HG02763 (cell line): Measurements from ENCODE around the gene TULP1.

ENCODE experiments used
- ATAC-seq: cut with Tn5 transposase; IDR thresholded peaks from one replicate; pipeline ENCODE4 v1.9.1; 2021; ENCODE audit warnings: mild to moderate bottlenecking, moderate library complexity; ENCODE audit not compliant: unreplicated experiment

Gene TULP1

DNA sequence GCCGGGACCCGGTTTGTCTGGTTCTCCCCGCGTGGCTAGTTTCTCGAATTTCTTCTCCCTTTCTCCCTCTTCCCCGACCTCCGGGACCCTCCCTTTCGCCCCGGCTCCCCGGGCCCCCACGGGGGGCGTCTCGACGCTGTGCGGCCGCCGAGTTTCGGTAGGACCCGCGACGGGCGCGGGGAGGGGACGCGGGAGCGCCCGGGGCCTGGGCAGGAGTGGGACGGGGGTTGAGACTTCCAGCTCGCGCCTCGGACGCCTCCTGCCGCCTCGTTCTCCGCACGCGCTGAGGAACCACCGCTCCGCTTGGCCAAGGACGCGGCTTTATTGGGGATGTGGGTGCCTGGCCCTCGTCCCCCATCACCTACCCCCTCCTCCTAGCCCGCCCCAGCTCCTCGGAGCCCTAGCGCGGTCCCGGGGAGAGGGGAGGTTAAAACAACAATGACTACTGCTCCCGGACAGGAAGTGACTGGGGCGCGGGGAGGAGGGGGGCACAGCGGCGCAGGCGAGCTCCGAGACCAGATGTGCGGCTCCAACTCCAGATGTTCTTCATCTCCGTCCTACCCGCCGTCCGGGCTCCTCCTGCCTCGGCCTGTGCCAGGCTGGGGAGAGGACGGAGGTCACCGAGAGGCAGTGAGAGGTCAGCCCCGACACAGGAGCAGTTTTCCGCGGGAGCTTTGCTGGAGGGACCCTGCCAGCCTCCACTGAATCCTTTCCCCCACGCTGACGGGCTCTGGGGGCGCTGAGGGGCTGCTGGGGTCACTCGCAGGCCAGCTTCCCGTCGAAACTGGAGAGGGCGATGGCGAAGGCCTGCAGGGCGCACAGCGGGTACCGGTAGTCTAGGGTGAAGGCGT, 14.9 kb downstream of the TULP1 start:
- ATAC-seq = no peak

- no peak for ATAC-seq
Observed at GRCh38 chr6:35496841-35497570, 15.7 kb downstream of the TULP1 start, which contains the start of gene TEAD3. Gene TEAD3 (minus strand): TSS chr6:35497079.

GRCh38 chr6:35496036-35496840, 16.5 kb downstream of the TULP1 start:
- no peak for ATAC-seq

DNA sequence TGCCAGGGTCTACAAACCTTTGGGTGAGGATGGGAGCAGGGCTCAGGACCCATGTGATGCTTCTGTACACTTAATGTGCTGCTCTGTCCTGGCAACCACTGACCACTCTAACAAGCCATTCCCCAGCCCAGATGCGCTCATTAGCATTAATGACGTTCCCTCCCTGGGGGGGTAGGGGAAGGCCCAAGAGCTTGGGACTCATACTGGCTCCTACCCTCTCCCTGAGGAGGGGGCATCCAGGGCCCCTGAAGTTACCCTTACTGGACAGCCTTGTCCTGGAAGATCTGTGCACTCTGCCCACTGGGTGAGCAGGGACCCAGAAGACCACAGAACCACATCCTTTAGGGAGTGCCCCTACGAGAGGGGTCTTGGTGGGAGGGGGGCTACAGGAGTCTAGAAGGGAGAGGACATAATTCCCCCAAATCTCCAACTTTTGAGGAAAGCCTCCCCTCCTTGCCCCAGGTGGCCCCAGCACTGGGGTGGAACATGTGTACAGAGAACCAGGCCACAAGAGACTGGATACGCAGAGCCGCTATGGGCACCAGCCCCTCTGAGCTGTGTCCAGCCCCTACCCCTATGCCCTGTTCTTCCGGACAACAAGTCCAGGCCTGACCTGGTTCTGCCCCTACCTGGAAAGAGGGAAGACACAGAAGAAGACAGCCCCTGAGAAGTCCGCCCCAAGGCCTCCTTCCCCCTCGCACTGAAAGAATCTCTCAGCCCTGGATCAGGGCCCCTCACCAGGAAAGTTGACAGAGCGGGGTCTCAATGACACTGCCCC, 17.2 kb downstream of the TULP1 start:
- no peak for ATAC-seq

- ATAC-seq = no peak
Observed at GRCh38 chr6:35494161-35494563, 18.5 kb downstream of the TULP1 start.

DNA sequence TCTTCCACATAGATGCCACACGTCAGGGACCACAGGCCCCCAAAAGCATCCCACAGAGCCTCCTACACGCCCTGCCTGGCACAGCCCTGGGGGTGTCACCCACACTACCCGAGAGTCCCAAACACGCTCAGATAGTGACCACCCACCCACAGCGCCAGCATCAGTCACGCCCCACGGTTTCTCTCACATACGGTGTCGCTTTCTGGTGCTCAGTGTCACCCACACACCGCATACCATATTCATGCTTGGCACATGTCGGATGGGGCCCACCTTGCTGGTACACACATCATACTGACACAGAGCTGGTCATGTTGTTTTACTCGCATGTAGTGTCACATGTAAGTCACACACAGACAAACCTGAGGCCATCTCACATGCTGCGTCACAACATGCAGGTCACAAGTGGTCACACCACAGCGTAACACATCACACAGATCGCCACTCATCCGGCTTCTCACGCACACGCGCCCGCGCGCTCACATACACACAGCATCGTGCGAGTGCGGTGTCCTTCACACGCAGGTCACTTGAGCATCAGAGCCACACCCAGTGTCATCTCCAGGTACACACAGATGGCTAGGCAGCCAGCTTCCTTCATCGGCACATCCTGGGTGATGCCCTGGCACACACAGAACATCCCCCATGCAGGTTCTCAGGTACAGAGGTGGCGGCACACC, 19.3 kb downstream of the TULP1 start:
- no peak for ATAC-seq

DNA sequence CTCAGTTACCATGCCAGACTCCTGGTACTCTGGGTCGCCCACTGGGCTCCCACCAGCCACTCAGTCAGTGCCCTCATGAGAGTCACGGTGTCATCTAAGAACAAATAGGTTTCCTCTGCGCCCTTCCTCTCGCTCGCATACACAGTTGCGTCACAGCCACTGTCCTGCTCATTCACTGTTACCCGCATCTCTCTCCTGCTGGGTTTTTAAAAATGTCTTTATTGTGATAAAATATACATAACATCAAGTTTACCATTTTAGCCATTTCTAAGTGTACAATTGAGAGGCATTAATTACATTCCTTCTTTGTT, 19.8 kb downstream of the TULP1 start:
- ATAC-seq = no peak

- no peak for ATAC-seq
Observed at GRCh38 chr6:35492258-35492973, 20.3 kb downstream of the TULP1 start.

- ATAC-seq = no peak
Observed at GRCh38 chr6:35491558-35492257, 21.0 kb downstream of the TULP1 start.

DNA sequence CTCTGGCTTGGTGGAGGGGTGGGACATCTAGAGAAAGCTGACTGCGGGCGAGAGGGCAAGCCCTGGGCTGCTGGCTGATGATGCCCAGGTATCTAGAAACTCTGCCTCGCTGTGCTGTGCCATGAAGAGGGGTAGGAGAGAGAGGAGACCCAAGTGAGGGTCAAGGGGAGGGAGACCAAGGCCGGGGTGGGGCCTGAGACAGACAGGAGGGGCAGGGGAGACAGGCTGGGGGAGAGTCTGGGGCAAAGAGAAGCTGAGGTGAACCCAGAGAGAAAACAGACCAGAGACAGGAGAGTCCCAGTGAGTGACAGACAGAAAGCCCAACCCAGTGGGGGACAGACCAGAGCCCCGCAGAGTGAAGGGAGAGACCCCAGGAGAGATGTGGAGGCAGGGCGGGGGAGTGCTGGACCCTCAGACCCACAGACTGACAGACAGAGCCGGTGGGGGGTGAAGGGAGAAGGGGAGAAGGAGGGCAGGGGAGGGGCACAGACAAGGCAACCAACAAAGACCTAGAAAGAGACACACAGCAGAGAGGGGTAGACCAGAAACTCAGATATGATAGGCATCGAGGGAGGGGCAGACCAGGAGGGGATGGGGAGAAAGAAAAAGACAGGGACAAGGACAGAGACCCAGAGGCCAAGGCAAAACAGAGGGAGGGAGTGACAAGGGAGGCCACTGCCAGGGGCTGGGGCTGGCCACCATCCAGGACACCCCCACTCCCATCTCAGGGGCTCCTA, 21.7 kb downstream of the TULP1 start:
- ATAC-seq = no peak

DNA sequence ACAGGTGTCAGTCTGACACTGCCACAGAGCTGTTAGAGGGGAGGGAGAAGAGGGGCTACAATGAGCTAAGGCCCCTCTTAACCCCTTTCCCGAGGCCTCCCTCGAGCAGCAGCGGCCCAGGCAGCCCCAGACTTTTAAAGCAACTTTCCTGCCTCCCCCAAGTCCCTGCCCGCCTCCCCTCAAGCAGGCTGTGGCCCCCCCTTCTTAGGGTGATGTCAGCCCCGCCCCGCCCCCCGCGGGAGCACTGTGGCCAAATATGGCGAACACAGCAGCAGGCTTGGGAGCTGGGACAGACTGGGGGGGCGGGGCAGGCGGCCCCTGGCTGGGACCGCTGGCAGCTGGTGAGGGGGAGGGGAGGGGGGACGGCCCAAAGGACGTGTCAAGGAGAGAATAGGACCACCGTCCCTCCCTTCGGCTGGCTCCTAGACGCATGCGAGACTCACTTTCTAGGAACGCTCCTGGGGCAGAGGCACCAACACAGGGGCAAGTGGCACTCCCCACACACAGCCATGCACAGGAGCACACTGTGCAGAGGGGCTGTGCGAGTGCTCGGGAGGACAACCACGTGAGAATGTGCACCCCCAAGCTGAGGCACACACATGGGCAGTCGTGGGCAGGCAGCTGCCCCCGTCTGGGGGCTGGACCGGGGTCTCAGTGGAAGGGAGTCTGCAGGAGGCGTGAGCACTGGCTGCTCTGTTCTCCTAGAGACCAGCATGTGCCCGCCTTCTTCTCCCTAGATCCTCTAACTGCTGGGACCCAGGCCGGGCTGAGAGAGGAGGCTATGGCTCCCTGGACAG, 22.5 kb downstream of the TULP1 start:
- ATAC-seq = no peak

GRCh38 chr6:35489066-35489465, 23.6 kb downstream of the TULP1 start:
- no peak for ATAC-seq

- ATAC-seq = no peak
Observed at GRCh38 chr6:35488517-35488862, 24.2 kb downstream of the TULP1 start.

DNA sequence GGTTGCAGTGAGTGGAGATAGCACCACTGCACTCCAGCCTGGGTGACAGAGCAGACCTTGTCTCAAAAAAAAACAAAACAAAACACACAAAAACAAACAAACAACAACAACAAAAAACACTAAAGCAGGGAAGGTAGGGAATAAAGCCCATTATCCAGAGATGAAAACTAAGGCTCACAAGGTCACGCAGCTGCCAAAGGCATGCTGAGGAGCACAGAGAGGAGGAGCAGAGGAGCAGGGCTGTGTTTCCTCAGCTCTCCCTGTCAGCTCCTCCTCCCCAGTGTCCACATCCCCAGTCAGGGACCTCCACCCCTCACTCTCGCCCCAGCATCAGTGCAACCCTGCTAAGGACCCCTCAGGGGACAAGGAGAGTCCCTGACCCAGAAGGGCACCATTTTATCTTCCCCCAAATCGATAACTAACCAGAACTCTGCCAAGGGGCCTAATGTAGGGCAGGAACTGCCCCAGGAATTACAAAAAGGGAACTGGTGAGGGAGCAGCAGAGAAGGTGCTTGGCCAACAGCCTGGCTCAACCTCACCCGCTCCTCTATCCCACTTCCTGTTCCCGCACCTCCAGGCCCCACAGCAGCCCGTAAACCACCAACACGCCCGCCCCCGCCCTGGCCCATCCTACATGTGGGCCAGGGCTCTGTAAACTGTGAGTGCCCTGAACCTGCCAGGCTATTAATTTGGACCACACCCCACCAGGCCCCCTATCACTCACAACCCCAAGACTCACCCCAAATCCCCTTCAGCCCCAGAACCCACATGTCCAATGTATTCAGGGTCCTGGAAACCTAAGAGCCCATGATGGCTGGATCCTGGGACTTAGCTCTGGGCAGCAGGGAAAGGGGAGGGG, 24.8 kb downstream of the TULP1 start:
- ATAC-seq = no peak

DNA sequence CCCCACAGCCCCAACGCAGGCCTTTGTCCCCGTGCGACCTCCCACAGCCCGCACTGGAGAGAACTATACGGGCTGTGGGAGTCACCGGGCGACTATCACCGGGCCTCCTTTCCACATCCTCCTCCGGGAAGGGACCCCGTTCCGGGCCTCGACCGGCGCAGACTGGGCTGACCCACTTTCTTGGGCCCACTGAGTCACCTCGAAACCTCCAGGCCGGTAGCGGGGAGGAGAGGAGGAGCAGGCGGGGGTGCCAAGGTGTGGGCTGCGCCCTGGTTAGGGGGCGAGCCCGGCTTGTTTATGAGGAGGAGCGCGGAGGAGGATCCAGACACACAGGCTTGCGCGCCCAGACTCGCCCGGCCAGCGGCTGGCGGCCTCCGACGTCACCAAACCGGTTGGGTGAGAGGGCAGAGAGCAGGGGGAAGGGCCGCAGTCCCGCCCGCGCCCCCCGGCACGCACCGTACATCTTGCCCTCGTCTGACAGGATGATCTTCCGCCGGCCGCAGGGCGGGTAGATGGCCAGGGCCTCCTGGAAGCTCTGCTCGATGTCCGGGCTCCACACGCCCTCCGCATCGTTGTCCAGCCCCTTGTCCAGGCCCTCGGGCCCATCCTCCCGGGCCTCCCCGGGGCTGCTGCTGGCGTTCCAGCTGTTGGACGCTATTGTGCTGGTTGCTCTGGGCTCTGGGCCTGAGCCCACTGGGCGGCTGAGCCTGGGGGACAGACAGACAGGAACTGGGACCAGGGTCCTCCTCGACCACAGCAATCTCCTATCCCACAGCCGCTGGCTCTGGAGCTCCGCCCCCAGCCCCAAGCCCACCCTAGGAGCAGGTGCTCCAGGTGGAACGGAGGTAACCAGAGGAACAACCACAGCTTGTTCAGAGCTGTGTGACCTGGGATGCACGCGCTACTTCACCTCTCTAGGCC, 26.4 kb downstream of the TULP1 start:
- ATAC-seq = no peak
